Right ventricle myocardium superior (tissue), 1 donor: ENCODE results near the gene TAF4B. TPM values are rescaled to one million over a fixed set of nuclear protein-coding genes. Genes with fewer than 3 reads are reported as not detected.
A peak's percentile ranks its signal among the peaks of the same experiment; 100 is the strongest.
"Not testable (repeated sequence)": the region's sequence is repeated elsewhere in the genome, so short reads cannot be mapped to it uniquely, and the experiment has no call there.

Experiments
- ATAC-seq: fragments of 200-7000 bp; cut with Tn5 transposase; one replicate; pipeline ENCODE4 v1.9.1; 2020; ENCODE audit warnings: mild to moderate bottlenecking; ENCODE audit not compliant: poor library complexity
- DNase-seq: peaks from one replicate; pipeline ENCODE4 v3.0.0-alpha.2; 2020
- intact Hi-C: fragments of 100-400 bp; cut with DNase I; formaldehyde crosslinking; loops from one replicate; pipeline ENCODE4 v1.11.2; 2022
- total RNA-seq: library from RNA; stranded (reverse); fragmentation: NEBNext Ultra II Directional; extraction: Animal tissue kit (Norgen Biotek cat#: 25700); gene quantifications from one replicate; pipeline ENCODE4 v1.2.1, GENCODE V29; 2021
- donor health status: DM: no; HTN: yes; CAD: no; lungs with severe emphysema.

TAF4B gene
- total RNA-seq, 1 donor from 2014 or later: 1.5 TPM

- intact Hi-C loops: no loop called here
- DNase-seq (no peak), ATAC-seq (no peak)
Measured at GRCh38 chr18:26287644-26288043, 61.4 kb downstream of the TAF4B start.

- no peak for DNase-seq
- no peak for ATAC-seq
- intact Hi-C loops: no loop called here
Measured at GRCh38 chr18:26290385-26290784, 64.1 kb downstream of the TAF4B start.

GRCh38 chr18:26293982-26294381, 67.7 kb downstream of the TAF4B start:
- ATAC-seq: no peak
- no peak for DNase-seq
- intact Hi-C loops: no loop called here

- DNase-seq: no peak
- intact Hi-C loops: no loop called here
- no peak for ATAC-seq
Measured at GRCh38 chr18:26298107-26298506, 71.9 kb downstream of the TAF4B start.

- ATAC-seq (peak; percentile 52), DNase-seq (no peak)
- intact Hi-C loops: loop anchor here (10.0 kb wide), 1 partner anchor 473 kb away; no protein-coding TSS in a partner anchor
Measured at GRCh38 chr18:26301681-26302080, 75.4 kb downstream of the TAF4B start.

GRCh38 chr18:26303222-26303621, 77.0 kb downstream of the TAF4B start:
- ATAC-seq, DNase-seq: not testable (repeated sequence)
- intact Hi-C loops: loop anchor here (10.0 kb wide), 1 partner anchor 472 kb away; no protein-coding TSS in a partner anchor

GRCh38 chr18:26304511-26304910, 78.3 kb downstream of the TAF4B start:
- ATAC-seq (no peak), DNase-seq (no peak)
- intact Hi-C loops: loop anchor here (10.0 kb wide), 1 partner anchor 470 kb away; no protein-coding TSS in a partner anchor

GRCh38 chr18:26307161-26307773, 81.0 kb downstream of the TAF4B start:
- ATAC-seq (peak; percentile 73), DNase-seq (no peak)
- intact Hi-C loops: loop anchor here (10.0 kb wide), 1 partner anchor 468 kb away; no protein-coding TSS in a partner anchor

- intact Hi-C loops: loop anchor here (10.0 kb wide), 1 partner anchor 466 kb away; no protein-coding TSS in a partner anchor
- ATAC-seq: no peak
- DNase-seq: no peak
Measured at GRCh38 chr18:26309281-26309680, 83.0 kb downstream of the TAF4B start.

GRCh38 chr18:26312199-26312598, 86.0 kb downstream of the TAF4B start:
- intact Hi-C loops: no loop called here
- DNase-seq (no peak), ATAC-seq (no peak)

- intact Hi-C loops: no loop called here
- no peak for ATAC-seq
- no peak for DNase-seq
Measured at GRCh38 chr18:26317398-26317797, 91.2 kb downstream of the TAF4B start.

GRCh38 chr18:26320686-26321085, 94.4 kb downstream of the TAF4B start:
- no peak for ATAC-seq
- DNase-seq: no peak
- intact Hi-C loops: no loop called here

GRCh38 chr18:26322890-26323653, 96.8 kb downstream of the TAF4B start:
- ATAC-seq (no peak), DNase-seq (no peak)
- intact Hi-C loops: no loop called here

GRCh38 chr18:26325771-26326170, 99.5 kb downstream of the TAF4B start:
- no peak for DNase-seq
- no peak for ATAC-seq
- intact Hi-C loops: no loop called here

GRCh38 chr18:26327062-26327461, 100.8 kb downstream of the TAF4B start:
- intact Hi-C loops: no loop called here
- DNase-seq: no peak
- ATAC-seq: no peak

GRCh38 chr18:26332991-26333390, 106.7 kb downstream of the TAF4B start:
- no peak for ATAC-seq
- intact Hi-C loops: no loop called here
- no peak for DNase-seq

- intact Hi-C loops: no loop called here
- DNase-seq (no peak), ATAC-seq (peak; percentile 81)
Measured at GRCh38 chr18:26335156-26335555, 108.9 kb downstream of the TAF4B start.

- DNase-seq: no peak
- intact Hi-C loops: no loop called here
- ATAC-seq: peak; percentile 51
Measured at GRCh38 chr18:26335571-26336487, 109.6 kb downstream of the TAF4B start.

- intact Hi-C loops: no loop called here
- ATAC-seq (no peak), DNase-seq (no peak)
Measured at GRCh38 chr18:26336572-26336971, 110.3 kb downstream of the TAF4B start.
